GM19328 (cell line): ENCODE data around the gene SLC35E3.
A peak's percentile ranks its signal among the peaks of the same experiment; 100 is the strongest.

Source experiments
- ATAC-seq: cut with Tn5 transposase; IDR thresholded peaks from one replicate; pipeline ENCODE4 v1.9.1; 2021; ENCODE audit warnings: mild to moderate bottlenecking, moderate library complexity; ENCODE audit not compliant: unreplicated experiment

Gene SLC35E3

GRCh38 chr12:68745904-68746571, at the start of gene SLC35E3:
Gene SLC35E3 (plus strand): TSS chr12:68746176. CDS start chr12:68746378, 202 bp downstream.
- peak; percentile 97 for ATAC-seq

GRCh38 chr12:68699486-68699885, 46.5 kb upstream of the SLC35E3 start:
- no peak for ATAC-seq

- ATAC-seq = no peak
These were observed 18.2 kb upstream of the SLC35E3 start for GRCh38 chr12:68727776-68728175.

GRCh38 chr12:68733661-68734071, 12.3 kb upstream of the SLC35E3 start:
- no peak for ATAC-seq

- ATAC-seq = no peak
These were observed 6.1 kb upstream of the SLC35E3 start for GRCh38 chr12:68739891-68740290.

DNA sequence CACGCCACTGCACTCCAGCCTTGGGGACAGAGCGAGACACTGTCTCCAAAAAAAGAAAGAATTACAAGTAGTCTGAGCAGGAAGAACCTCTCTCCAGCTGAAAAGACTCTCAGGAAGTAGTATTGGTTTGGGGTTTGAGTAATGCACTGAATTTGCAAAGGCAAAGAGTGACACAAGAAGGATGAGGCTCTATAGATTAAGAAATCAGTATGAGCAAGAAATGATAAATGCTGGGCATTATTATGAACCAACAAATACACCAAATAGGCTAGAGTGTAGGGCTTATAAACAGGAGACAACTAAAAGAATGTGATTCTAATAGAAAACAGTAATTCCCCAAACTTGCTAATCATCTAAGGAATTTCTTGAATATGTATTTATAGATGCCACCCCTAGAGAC, 2.6 kb upstream of the SLC35E3 start:
- no peak for ATAC-seq

DNA sequence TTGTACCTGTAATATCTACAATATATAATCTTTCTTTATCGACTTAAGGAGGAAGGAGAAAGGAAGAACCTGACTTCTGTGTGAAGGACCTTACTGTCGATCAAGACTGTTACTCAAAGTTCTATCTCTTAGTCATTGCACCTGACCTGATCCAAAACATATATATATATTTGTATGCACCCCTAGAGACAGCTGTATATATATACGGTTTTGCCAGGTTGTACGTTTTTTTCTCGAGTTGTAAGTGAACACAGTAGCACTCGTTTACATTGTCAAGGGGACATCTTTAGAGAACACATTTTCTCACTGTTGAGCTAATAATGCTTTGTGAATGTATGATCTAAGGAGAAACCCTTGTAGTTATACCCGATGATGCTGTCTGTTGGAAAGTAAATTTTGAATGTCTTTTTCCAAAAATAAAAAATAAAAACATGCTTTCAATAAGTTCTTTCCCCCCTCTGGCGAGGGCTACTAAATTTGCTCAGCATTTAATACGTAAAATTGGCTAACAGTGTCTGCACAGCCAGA, 536 bp upstream of the SLC35E3 start:
- peak; percentile 4 for ATAC-seq

- ATAC-seq = no peak
These were observed 700 bp downstream of the SLC35E3 start for GRCh38 chr12:68746572-68747180.

DNA sequence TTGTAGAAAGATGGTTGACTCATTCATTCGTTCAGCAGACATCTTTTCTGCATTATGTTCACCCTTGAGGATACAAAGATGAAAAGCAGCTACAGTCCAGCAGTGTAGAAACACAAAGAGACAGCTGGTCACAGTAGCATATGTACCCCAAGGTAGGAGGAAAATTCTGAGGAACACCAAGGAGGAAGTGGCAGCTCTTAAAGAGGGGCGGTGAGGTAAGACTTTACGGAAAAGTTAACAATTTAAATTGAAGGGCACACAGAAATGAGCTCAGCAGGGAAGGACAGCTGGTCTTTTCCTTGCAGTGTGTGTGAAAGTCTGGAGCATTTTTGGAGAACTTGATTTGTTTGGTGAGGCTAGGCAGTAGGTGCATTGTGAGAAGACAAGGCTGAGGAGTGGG, 3.5 kb downstream of the SLC35E3 start:
- ATAC-seq = no peak

DNA sequence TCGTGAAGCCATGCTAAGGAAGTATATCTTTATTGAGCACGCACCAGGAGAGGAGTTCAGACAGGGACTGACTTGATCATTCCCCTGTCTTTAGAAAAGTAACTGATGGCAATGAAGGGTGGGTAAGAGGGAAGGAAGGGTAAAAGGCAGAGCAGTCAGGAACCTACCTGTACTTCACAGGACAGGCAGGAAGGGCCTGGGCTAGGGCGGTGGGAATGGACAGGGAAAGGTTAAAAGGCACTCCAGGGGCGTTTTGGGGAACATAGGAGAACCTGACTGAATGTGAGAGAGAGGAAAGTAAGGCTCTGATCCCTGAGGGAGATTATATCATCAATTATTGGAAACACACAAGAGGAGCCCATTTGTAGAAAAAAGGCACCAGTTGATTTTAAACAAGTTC, 3.9 kb downstream of the SLC35E3 start:
- no peak for ATAC-seq

DNA sequence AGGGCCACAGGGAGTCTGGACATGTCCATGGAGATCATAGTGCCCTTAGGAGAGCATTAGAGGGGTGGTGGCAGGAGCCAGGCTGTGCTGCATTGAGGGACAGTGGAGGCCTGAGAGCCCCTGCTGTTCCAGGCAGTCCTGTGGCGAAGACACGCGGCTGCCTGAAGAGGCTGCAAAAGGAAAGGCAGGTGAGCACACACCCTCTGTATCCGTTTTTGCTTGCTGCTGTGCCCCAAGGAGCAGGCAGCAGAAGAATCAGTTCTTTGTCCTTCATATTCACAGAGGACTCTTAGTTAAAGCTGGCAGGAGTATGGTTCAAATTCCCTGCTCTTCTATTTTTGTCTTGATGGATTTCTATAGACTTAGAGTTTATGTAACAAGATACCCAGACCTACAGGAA, 4.5 kb downstream of the SLC35E3 start:
- ATAC-seq = no peak

- ATAC-seq = no peak
These were observed 9.7 kb downstream of the SLC35E3 start for GRCh38 chr12:68755536-68756243.

DNA sequence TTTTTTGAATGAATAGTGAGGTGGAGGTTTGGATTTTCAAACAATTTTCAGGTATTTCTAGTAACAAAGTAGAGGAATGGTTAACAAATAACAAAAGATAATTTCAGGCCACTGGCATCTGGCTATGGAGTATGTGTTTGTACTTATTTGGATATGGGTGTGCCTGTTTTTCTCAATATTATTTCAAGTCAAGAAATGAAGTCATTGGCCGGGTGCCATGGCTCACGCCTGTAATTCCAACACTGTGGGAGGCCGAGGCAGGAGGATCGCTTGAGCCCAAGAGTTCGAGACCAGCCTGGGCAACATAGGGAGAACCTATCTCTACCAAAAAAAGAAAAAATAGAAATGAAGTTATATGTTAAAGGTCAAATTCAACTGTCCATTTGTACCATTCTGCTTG, 13.9 kb downstream of the SLC35E3 start:
- no peak for ATAC-seq

- no peak for ATAC-seq
These were observed 14.9 kb downstream of the SLC35E3 start for GRCh38 chr12:68760806-68761441.

- no peak for ATAC-seq
These were observed 15.5 kb downstream of the SLC35E3 start for GRCh38 chr12:68761442-68761812.

- no peak for ATAC-seq
These were observed 16.1 kb downstream of the SLC35E3 start for GRCh38 chr12:68761901-68762630.

- no peak for ATAC-seq
These were observed 16.7 kb downstream of the SLC35E3 start for GRCh38 chr12:68762691-68763090.

- no peak for ATAC-seq
These were observed 19.7 kb downstream of the SLC35E3 start for GRCh38 chr12:68765696-68766095.

DNA sequence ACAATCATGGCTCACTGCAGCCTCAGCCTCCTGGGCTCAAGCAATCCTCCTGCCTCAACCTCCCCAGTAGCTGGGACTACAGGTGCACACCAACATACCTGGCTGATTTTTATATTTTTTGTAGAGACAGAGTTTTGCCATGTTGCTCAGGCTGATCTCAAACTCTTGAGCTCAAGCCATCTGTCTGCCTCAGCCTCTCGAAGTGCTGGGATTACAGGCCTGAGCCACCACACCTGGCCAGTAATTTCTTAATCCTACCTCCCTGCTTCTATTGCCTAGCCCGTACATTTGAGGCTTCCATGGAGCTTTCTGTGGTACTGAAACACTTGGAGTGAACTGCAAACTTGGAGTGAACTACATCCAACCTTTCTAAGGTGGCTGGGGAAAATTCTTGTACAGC, 20.7 kb downstream of the SLC35E3 start:
- ATAC-seq = no peak

- ATAC-seq = no peak
These were observed 21.2 kb downstream of the SLC35E3 start for GRCh38 chr12:68767191-68767590.

DNA sequence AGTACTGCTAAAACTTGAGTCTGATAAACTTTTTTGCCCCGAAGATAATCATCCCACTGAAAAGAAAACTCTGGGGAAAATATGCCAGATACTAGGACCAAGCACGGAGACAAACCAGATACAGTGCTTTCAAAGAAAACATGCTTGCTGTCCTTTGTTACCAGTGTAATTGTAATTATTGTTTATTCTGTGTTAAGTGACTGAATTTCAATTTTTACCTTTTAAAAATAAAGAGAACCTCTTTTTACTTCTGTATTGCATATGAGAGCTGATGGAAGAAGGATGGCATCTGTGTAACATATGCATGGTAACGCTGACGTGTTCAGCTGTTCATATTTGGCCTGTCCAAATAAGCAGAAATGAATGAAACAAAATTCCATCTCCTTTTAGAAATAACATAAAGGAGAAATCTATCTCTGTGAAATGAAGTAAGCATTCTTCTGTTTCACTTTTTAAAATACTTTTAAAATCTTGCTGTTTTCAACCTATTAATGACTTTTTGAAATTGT, 22.5 kb downstream of the SLC35E3 start:
- no peak for ATAC-seq
